ENCODE measurements around the gene AKAP13. TPM values are rescaled to one million over a fixed set of nuclear protein-coding genes. Genes with fewer than 3 reads are reported as not detected.
A peak's percentile ranks its signal among the peaks of the same experiment; 100 is the strongest.

The AKAP13 gene
- polyA plus RNA-seq, 2 of the 4 experiments (the other 2 are of a cell fraction), result 20.4 to 28.8 TPM

DNA sequence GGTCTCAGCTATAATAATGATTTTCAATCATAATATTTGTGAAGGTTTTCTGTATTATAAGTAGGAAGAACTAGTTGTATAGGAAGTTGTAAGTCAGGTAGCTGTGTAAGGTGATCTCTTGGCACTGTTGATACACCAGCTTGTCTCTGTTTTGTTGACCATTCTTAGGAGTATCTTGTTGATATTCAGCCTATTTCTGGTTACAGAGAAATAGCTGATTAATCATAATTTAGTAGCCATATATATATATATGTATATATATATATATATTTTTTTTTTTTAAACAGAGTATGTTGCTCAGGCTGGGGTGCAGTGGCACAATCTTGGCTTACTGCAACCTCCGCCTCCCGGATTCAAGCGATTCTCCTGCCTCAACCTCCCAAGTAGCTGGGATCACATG is 20.2 kb downstream of the AKAP13 start:
- Histone ChIP-seq H3K4me3 (no peak overlapping the region), H3K4me1 (peaks cover 47% of the 10 kb centered on the region), H3K9me3 (no peaks in the 10 kb centered on the region), H3K27ac (no peak overlapping the region), H3K4me2 (no peak overlapping the region)
- DNase-seq (ENCODE audit: low read depth in 1 of 2, low spot score in 1 of 2), result no peak
- ChIA-PET POLR2A (interaction anchor here (0.6 kb wide), 1 partner anchor 20 kb away, joined by 3 read pairs; the partner anchor contains the start of gene AKAP13), CTCF (interaction anchor here (0.8 to 3.4 kb wide), 11 partner anchors 9 to 109 kb away, joined by 3 to 14 read pairs (median 5); no protein-coding TSS in a partner anchor)
- FAIRE-seq, result no peak
- ATAC-seq, result no peak
- TF ChIP-seq MAFK (IDR thresholded peaks at IDR 0.05; ENCODE audit: partially characterized antibody), result peak; percentile 51
- TF ChIP-seq NPAS2 (CRISPR knock-in tag; IDR thresholded peaks at IDR 0.05; ENCODE audit: borderline replicate concordance), result no peak
- WGBS (ENCODE audit: missing lambda C conversion rate), result 96% methylated on average over 3 of the region's 3 CpGs

DNA sequence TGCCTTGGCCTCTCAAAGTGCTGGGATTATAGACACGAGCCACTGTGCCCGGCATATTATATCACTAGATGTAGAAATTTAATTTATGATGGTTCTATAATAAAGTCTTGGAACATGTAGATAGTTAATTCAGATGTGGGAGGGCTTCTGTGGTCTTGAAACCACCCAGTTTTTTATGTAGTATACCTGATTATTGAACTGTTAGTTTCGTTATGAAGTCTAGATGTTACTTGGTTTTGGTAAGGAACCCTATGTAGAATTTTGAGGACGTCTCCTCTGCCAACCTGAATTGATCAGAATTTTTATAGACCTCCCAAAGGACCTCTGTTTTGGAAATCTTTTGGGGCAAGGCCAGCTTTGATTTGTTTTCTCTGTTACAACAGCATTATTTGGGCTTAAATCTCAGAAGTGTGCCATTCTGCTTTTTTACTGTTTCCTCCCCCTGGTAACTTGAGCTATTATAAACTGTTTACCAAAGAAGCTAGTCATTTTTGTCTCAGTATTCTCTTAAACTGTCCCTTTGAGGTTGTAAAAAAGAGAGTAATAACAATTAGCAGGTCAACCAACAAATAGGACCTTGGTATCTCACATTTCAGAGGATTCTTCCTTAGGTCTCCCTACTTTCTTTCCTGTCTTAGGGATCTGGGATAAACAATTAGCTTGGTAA is 20.8 kb downstream of the AKAP13 start:
- peak; percentile 54 for FAIRE-seq
- CTCF ChIA-PET, result interaction anchor here (1.1 to 3.4 kb wide), 10 partner anchors 10 to 108 kb away, joined by 3 to 14 read pairs (median 5); no protein-coding TSS in a partner anchor
- TF ChIP-seq, protein P1, sequence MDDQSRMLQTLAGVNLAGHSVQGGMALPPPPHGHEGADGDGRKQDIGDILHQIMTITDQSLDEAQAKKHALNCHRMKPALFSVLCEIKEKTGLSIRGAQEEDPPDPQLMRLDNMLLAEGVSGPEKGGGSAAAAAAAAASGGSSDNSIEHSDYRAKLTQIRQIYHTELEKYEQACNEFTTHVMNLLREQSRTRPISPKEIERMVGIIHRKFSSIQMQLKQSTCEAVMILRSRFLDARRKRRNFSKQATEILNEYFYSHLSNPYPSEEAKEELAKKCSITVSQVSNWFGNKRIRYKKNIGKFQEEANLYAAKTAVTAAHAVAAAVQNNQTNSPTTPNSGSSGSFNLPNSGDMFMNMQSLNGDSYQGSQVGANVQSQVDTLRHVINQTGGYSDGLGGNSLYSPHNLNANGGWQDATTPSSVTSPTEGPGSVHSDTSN (IDR thresholded peaks at IDR 0.05), result no peak
- TF ChIP-seq FOSL2 (IDR thresholded peaks at IDR 0.05), result no peak
- no peak for TF ChIP-seq FOSL2 (CRISPR knock-in tag; IDR thresholded peaks at IDR 0.05)
- no peak for TF ChIP-seq RNF2 (IDR thresholded peaks at IDR 0.05; ENCODE audit: borderline replicate concordance, low read depth)
- TF ChIP-seq KDM1A (IDR thresholded peaks at IDR 0.05; ENCODE audit: low read depth), result no peak
- no peak for TF ChIP-seq ESRRA (IDR thresholded peaks at IDR 0.05; ENCODE audit: borderline replicate concordance, low read length)
- TF ChIP-seq, protein P2, sequence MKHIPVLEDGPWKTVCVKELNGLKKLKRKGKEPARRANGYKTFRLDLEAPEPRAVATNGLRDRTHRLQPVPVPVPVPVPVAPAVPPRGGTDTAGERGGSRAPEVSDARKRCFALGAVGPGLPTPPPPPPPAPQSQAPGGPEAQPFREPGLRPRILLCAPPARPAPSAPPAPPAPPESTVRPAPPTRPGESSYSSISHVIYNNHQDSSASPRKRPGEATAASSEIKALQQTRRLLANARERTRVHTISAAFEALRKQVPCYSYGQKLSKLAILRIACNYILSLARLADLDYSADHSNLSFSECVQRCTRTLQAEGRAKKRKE (CRISPR knock-in tag; IDR thresholded peaks at IDR 0.05; ENCODE audit: low read depth), result no peak
- TF ChIP-seq, protein P3, sequence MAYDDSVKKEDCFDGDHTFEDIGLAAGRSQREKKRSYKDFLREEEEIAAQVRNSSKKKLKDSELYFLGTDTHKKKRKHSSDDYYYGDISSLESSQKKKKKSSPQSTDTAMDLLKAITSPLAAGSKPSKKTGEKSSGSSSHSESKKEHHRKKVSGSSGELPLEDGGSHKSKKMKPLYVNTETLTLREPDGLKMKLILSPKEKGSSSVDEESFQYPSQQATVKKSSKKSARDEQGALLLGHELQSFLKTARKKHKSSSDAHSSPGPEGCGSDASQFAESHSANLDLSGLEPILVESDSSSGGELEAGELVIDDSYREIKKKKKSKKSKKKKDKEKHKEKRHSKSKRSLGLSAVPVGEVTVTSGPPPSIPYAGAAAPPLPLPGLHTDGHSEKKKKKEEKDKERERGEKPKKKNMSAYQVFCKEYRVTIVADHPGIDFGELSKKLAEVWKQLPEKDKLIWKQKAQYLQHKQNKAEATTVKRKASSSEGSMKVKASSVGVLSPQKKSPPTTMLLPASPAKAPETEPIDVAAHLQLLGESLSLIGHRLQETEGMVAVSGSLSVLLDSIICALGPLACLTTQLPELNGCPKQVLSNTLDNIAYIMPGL (CRISPR knock-in tag; IDR thresholded peaks at IDR 0.05; ENCODE audit: borderline replicate concordance), result no peak
- no peak for TF ChIP-seq POLR2A (IDR thresholded peaks at IDR 0.05; ENCODE audit: low read length)
- TF ChIP-seq GATA3 (IDR thresholded peaks at IDR 0.05; ENCODE audit: borderline replicate concordance), result no peak
- no peak for TF ChIP-seq EP300 (IDR thresholded peaks at IDR 0.05)
- no peak for TF ChIP-seq HEYL (CRISPR knock-in tag; IDR thresholded peaks at IDR 0.05)
- TF ChIP-seq ZFP36 (IDR thresholded peaks at IDR 0.05; ENCODE audit: borderline replicate concordance, partially characterized antibody), result no peak
- TF ChIP-seq JUN (IDR thresholded peaks at IDR 0.05), result no peak
- no peak for TF ChIP-seq TP53 (CRISPR knock-in tag; IDR thresholded peaks at IDR 0.05)
- TF ChIP-seq EHMT2 (IDR thresholded peaks at IDR 0.05; ENCODE audit: low read depth), result no peak
- TF ChIP-seq RAD21 (conservative IDR thresholded peaks at IDR 0.05 in 1 of 2, IDR thresholded peaks at IDR 0.05 in 1 of 2), result no peak
- TF ChIP-seq KDM5A (IDR thresholded peaks at IDR 0.05), result no peak
- no peak for TF ChIP-seq RARB (CRISPR knock-in tag; IDR thresholded peaks at IDR 0.05)
- no peak for TF ChIP-seq HDAC2 (IDR thresholded peaks at IDR 0.05)
- 88% methylated on average over 4 of the region's 4 CpGs for WGBS (ENCODE audit: missing lambda C conversion rate)
- no peak for DNase-seq (ENCODE audit: low read depth in 1 of 2, low spot score in 1 of 2)
- POLR2A ChIA-PET, result no interaction called here
- Histone ChIP-seq H3K4me3 (no peak overlapping the region), H3K9me3 (no peaks in the 10 kb centered on the region), H3K27ac (no peak overlapping the region), H3K4me2 (no peak overlapping the region), H3K4me1 (peaks cover 50% of the 10 kb centered on the region)
- no peak for ATAC-seq
